SK-N-SH (cell line): ENCODE results near the gene RPP14. TPM values are rescaled to one million over a fixed set of nuclear protein-coding genes. Genes with fewer than 3 reads are reported as not detected.

Source experiments
- CTCF ChIA-PET: fragments of 300-600, 350-600 bp; formaldehyde crosslinking; extraction: SDS; loops from one replicate; lab custom pipeline; 2021; lab: Yijun Ruan, JAX
- POLR2A ChIA-PET: fragments of 350-600 bp; sonication (Branson Sonifier 250); formaldehyde crosslinking; extraction: SDS; loops from one replicate; lab custom pipeline; 2020; ENCODE audit warnings: antibody characterized with exemption, inconsistent platforms; lab: Yijun Ruan, JAX
- DNase-seq: peaks from one replicate; pipeline ENCODE4 v3.0.0; 2012
- H2AFZ ChIP-seq: fragments of 200-600 bp; sonication (generic); 2 replicates; pipeline ENCODE4 v1.8.1; 2016; ENCODE audit warnings: antibody characterized with exemption, mild to moderate bottlenecking, low read depth
- H3F3A ChIP-seq: fragments of 200-600 bp; sonication (generic); replicated peaks from 2 replicates; pipeline ENCODE3; 2016; ENCODE audit warnings: antibody characterized with exemption, mild to moderate bottlenecking; ENCODE audit not compliant: insufficient read depth
- H3K27ac ChIP-seq, 2 experiments: fragments of 200-500 bp in 1 of 2; fragments of 200-600 bp in 1 of 2; sonication (Bioruptor generic) in 1 of 2; sonication (generic), shearing (Covaris generic) in 1 of 2; 2 replicates each; pipeline versions ENCODE4 v1.5.1 to v1.6.1; 2014 to 2016; ENCODE audit warnings: low read depth in 2 of 2, inconsistent platforms in 1 of 2, low read length in 1 of 2, mild to moderate bottlenecking in 1 of 2, mixed read lengths in 1 of 2
- H3K27me3 ChIP-seq: fragments of 200-600 bp; sonication (generic), shearing (Covaris generic); 2 replicates; pipeline ENCODE4 v1.6.1; 2016; ENCODE audit warnings: mixed run types; ENCODE audit not compliant: insufficient read depth
- H3K36me3 ChIP-seq, 2 experiments: fragments of 200-500 bp in 1 of 2; fragments of 200-600 bp in 1 of 2; sonication (Bioruptor generic) in 1 of 2; sonication (generic) in 1 of 2; replicated peaks in 1 of 2; 2 replicates each; pipeline versions ENCODE3 to v1.5.1; 2014 to 2016; ENCODE audit warnings: low read length in 1 of 2, mild to moderate bottlenecking in 1 of 2; ENCODE audit not compliant: insufficient read depth in 2 of 2, control insufficient read depth in 1 of 2
- H3K4me1 ChIP-seq, 2 experiments: fragments of 200-500 bp in 1 of 2; fragments of 200-600 bp in 1 of 2; sonication (Bioruptor generic) in 1 of 2; sonication (generic), shearing (Covaris generic) in 1 of 2; 2 replicates each; pipeline versions ENCODE4 v1.5.1 to v1.6.1; 2014 to 2016; ENCODE audit warnings: low read depth in 1 of 2, low read length in 1 of 2, mixed run types in 1 of 2; ENCODE audit not compliant: insufficient read depth in 2 of 2, control insufficient read depth in 1 of 2
- H3K4me2 ChIP-seq: fragments of 200-600 bp; sonication (generic), shearing (Covaris generic); 2 replicates; pipeline ENCODE4 v1.6.1; 2017; ENCODE audit warnings: mixed run types
- H3K4me3 ChIP-seq, 2 experiments: fragments of 200-500 bp in 1 of 2; fragments of 200-600 bp in 1 of 2; sonication (Bioruptor generic) in 1 of 2; sonication (generic), shearing (Covaris generic) in 1 of 2; 2 replicates each; pipeline versions ENCODE4 v1.5.1 to v1.8.1; 2014 to 2016; ENCODE audit warnings: low read depth in 2 of 2, inconsistent platforms in 1 of 2, low read length in 1 of 2, mild to moderate bottlenecking in 1 of 2, mixed read lengths in 1 of 2, moderate library complexity in 1 of 2
- H3K79me2 ChIP-seq: fragments of 200-600 bp; sonication (generic); 2 replicates; pipeline ENCODE4 v1.8.1; 2017; ENCODE audit warnings: mild to moderate bottlenecking; ENCODE audit not compliant: insufficient read depth
- H3K9ac ChIP-seq: fragments of 200-600 bp; sonication (generic); 2 replicates; pipeline ENCODE4 v1.6.1; 2017; ENCODE audit warnings: mixed run types
- H3K9me2 ChIP-seq: fragments of 200-600 bp; sonication (generic); 2 replicates; pipeline ENCODE4 v1.6.1; 2017; ENCODE audit warnings: mixed run types
- H3K9me3 ChIP-seq: fragments of 200-600 bp; sonication (generic); 2 replicates; pipeline ENCODE4 v1.6.1; 2017; ENCODE audit warnings: mixed run types, mild to moderate bottlenecking, moderate library complexity
- H4K20me1 ChIP-seq: fragments of 200-600 bp; sonication (generic); 2 replicates; pipeline ENCODE4 v1.6.1; 2017; ENCODE audit warnings: mild to moderate bottlenecking, mixed run types; ENCODE audit not compliant: insufficient read depth
- CHD2 ChIP-seq: fragments of 150-350 bp; IDR thresholded peaks from 2 replicates; pipeline ENCODE4 v1.6.1; 2018; ENCODE audit warnings: low read length; ENCODE audit not compliant: partially characterized antibody
- EZH2phosphoT487 ChIP-seq: fragments of 200-600 bp; sonication (generic); IDR thresholded peaks from 2 replicates; pipeline ENCODE4 v1.6.1; 2017; ENCODE audit warnings: low read depth, mixed run types, mild to moderate bottlenecking, antibody characterized with exemption, moderate library complexity, borderline replicate concordance
- FOXJ3 ChIP-seq: sonication (generic); formaldehyde crosslinking; IDR thresholded peaks from 2 replicates; pipeline ENCODE4 v1.5.1; 2020; ENCODE audit warnings: mild to moderate bottlenecking, missing genetic modification reagents
- GABPA ChIP-seq: IDR thresholded peaks from 2 replicates; pipeline ENCODE4 v1.4.0; 2012; ENCODE audit warnings: low read depth, mild to moderate bottlenecking
- JUND ChIP-seq: IDR thresholded peaks from 2 replicates; pipeline ENCODE4 v1.4.0; 2012
- MEF2A ChIP-seq: IDR thresholded peaks from 2 replicates; pipeline ENCODE4 v1.4.0; 2012; ENCODE audit warnings: low read depth, borderline replicate concordance
- NFIC ChIP-seq: IDR thresholded peaks from 2 replicates; pipeline ENCODE4 v1.4.0; 2012; ENCODE audit warnings: borderline replicate concordance
- POLR2AphosphoS5 ChIP-seq: IDR thresholded peaks from 2 replicates; pipeline ENCODE4 v1.6.1; 2012; ENCODE audit warnings: low read depth, low read length
- RAD21 ChIP-seq: IDR thresholded peaks from 2 replicates; pipeline ENCODE4 v1.6.1; 2012; ENCODE audit warnings: mild to moderate bottlenecking, low read length
- SMC3 ChIP-seq: IDR thresholded peaks from 2 replicates; pipeline ENCODE4 v1.6.1; 2012; ENCODE audit warnings: low read depth, low read length, improper control_type of control experiment
- TCF12 ChIP-seq: IDR thresholded peaks from 2 replicates; pipeline ENCODE4 v1.4.0; 2012
- ZBTB33 ChIP-seq: IDR thresholded peaks from 2 replicates; pipeline ENCODE4 v1.4.0; 2012; ENCODE audit warnings: low read depth, borderline replicate concordance
- WGBS: methylation state at CpG from one replicate; pipeline ENCODE4 v1.1.6; 2017; ENCODE audit warnings: low lambda C conversion rate; 5-methylcytosine and 5-hydroxymethylcytosine counted together
- polyA plus RNA-seq, 3 experiments: library from polyadenylated mRNA; depleted of rRNA; stranded (reverse); fragments of >200 nt; gene quantifications; 2 replicates each; pipeline ENCODE4 v1.2.3, GENCODE V29; 2012
- TF ChIP-seq, protein P1 (sequence below): IDR thresholded peaks from 2 replicates; pipeline ENCODE4; 2012

RPP14 gene
- polyA plus RNA-seq, 1 of the 3 experiments (the other 2 are of a cell fraction) = 8.3 TPM

DNA sequence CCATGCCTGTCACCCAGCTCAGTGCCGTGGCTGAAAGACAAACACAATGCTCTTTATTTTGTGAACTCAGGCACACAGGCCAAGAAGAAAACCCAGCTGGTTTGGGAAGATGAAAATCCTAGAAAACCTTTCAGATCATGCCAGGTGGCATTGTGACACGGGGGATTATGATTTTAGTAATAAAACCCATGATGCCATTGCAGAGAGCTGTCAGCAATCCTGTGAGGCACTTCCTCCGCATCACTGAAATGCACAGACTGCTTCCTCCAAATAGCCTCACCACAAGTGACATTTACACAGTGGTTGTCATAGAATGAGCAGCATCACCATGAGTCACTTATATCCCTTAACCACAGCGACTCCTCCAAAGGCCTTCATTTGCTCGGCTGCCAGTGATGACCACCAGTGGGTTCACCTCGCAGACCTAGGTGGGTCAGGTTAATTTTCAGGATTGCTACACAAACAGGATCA lies 45.7 kb upstream of the RPP14 start:
- Histone ChIP-seq H2AFZ (no peak overlapping the region), H3K9me3 (no peaks in the 10 kb centered on the region), H3F3A (peaks cover 5% of the 10 kb centered on the region), H3K27ac (peak overlapping the region in 1 of 2 experiments; percentile 53; a peak in 2 of 4 replicates), H3K9ac (no peak overlapping the region), H4K20me1 (no peaks in the 10 kb centered on the region), H3K79me2 (no peaks in the 10 kb centered on the region), H3K4me3 (no peak overlapping the region), H3K27me3 (no peaks in the 10 kb centered on the region), H3K4me1 (peaks cover 0 to 13% of the 10 kb centered on the region in 2 experiments; a peak in 2 of 4 replicates), H3K4me2 (peak overlapping the region; percentile 0; the same call in 1 of the 2 replicates), H3K9me2 (no peaks in the 10 kb centered on the region), H3K36me3 (no peaks in the 10 kb centered on the region)
- no peak for DNase-seq
- ChIA-PET POLR2A (no interaction called here), CTCF (no interaction called here)
- WGBS = 43% methylated on average over 6 of the region's 6 CpGs
- peak; percentile 45 for TF ChIP-seq TCF12
- no peak for TF ChIP-seq RAD21
- TF ChIP-seq ZBTB33 = no peak
- TF ChIP-seq, protein P1, sequence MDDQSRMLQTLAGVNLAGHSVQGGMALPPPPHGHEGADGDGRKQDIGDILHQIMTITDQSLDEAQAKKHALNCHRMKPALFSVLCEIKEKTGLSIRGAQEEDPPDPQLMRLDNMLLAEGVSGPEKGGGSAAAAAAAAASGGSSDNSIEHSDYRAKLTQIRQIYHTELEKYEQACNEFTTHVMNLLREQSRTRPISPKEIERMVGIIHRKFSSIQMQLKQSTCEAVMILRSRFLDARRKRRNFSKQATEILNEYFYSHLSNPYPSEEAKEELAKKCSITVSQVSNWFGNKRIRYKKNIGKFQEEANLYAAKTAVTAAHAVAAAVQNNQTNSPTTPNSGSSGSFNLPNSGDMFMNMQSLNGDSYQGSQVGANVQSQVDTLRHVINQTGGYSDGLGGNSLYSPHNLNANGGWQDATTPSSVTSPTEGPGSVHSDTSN = peak; percentile 59
- no peak for TF ChIP-seq EZH2phosphoT487
- TF ChIP-seq GABPA = peak; percentile 49
- TF ChIP-seq JUND = 0 out of 2 replicates have a peak, but pooled peaks have one; percentile 3
- 0 out of 2 replicates have a peak, but pooled peaks have one; percentile 4 for TF ChIP-seq NFIC
- no peak for TF ChIP-seq POLR2AphosphoS5
- TF ChIP-seq SMC3 = no peak

DNA sequence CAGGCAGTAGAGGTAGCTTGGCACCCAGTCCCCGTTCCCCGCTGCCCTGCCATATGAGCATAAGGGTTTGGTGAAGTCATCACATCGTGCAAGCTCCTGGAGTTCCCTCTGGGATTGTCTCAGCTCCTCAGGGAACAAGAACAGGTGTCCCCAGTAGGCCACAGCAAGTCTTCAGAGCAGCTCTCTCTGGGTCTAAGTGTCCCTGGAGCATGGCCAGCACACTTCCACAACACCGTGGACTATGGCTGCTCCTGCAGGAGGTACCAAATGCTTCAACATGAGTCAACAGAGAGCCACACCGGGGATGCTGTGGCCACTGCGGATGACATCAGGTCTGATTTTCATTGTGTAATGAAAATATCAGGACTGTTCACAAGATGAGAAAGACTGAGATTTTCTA lies 45.3 kb upstream of the RPP14 start:
- H3K27me3 ChIP-seq = no peaks in the 10 kb centered on the region
- no peak for DNase-seq
- H3F3A ChIP-seq = peaks cover 5% of the 10 kb centered on the region
- H2AFZ ChIP-seq = no peak overlapping the region
- H3K4me1 ChIP-seq = peaks cover 2 to 13% of the 10 kb centered on the region in 2 experiments; a peak in 3 of 4 replicates
- H3K4me2 ChIP-seq = peak overlapping the region; percentile 0; the same call in 1 of the 2 replicates
- ChIA-PET CTCF (no interaction called here), POLR2A (no interaction called here)
- no peaks in the 10 kb centered on the region for H4K20me1 ChIP-seq
- TF ChIP-seq MEF2A = no peak
- TF ChIP-seq POLR2AphosphoS5 = no peak
- no peak for TF ChIP-seq CHD2
- no peak for TF ChIP-seq ZBTB33
- no peak for TF ChIP-seq FOXJ3
- no peak overlapping the region for H3K9ac ChIP-seq
- WGBS = 65% methylated on average over 3 of the region's 6 CpGs
- no peaks in the 10 kb centered on the region for H3K36me3 ChIP-seq
- H3K27ac ChIP-seq = peak overlapping the region in 1 of 2 experiments; percentile 41; a peak in 2 of 4 replicates
- H3K4me3 ChIP-seq = no peak overlapping the region
- no peaks in the 10 kb centered on the region for H3K9me3 ChIP-seq
- no peaks in the 10 kb centered on the region for H3K9me2 ChIP-seq
- H3K79me2 ChIP-seq = no peaks in the 10 kb centered on the region
